GM19351 (cell line): ENCODE results near the gene GABRR3.
A peak's percentile ranks its signal among the peaks of the same experiment; 100 is the strongest.

ENCODE experiments used
- ATAC-seq: cut with Tn5 transposase; IDR thresholded peaks from one replicate; pipeline ENCODE4 v1.9.1; 2021; ENCODE audit warnings: mild to moderate bottlenecking, moderate library complexity; ENCODE audit not compliant: unreplicated experiment

The GABRR3 gene

DNA sequence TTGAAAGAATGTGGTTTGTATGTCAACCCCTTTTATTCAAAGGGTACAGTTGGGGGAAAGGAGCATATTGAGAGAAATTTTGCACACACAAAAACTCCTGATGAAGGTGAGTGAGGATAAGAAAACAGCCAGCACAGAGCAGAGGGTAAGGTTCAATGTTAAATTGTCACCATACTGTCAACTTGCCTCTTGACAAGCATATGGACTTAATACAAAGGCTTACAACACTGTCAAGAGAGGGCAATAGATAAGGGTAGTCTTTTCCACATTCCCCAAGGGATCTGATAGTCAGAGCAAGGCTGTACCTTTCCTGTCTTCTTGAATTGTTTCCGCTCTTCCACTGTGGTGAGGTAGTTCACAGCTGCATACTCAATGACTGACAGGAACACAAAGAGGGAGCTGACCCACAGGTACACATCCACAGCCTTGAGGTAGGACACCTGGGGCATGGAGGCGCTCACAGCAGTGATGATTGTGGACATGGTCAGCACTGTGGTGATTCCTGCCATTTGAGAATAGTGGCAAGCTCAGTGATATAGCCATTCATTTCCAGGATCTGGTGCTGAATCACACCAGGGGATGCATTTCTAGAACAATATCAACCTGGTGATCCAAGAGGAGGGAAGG lies 42.5 kb downstream of the GABRR3 start:
- no peak for ATAC-seq

DNA sequence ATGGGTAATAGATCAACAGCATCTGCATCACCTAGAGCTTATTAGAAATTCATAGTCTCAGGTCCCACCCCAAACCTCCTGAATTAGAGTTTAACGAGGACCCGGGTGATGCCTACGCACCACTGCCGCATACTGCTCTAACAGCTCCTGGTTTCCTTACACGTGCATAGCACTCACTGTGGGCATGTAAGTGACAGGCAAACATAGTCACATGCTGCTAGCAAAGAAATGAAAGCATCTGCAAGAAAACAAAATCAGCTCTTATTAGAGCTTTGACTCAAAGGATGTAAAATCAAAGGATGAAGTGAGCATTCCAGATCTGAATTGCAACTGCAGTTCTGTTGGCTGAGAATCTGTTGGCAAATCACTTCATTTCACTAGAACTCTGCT lies 43.8 kb downstream of the GABRR3 start:
- no peak for ATAC-seq

DNA sequence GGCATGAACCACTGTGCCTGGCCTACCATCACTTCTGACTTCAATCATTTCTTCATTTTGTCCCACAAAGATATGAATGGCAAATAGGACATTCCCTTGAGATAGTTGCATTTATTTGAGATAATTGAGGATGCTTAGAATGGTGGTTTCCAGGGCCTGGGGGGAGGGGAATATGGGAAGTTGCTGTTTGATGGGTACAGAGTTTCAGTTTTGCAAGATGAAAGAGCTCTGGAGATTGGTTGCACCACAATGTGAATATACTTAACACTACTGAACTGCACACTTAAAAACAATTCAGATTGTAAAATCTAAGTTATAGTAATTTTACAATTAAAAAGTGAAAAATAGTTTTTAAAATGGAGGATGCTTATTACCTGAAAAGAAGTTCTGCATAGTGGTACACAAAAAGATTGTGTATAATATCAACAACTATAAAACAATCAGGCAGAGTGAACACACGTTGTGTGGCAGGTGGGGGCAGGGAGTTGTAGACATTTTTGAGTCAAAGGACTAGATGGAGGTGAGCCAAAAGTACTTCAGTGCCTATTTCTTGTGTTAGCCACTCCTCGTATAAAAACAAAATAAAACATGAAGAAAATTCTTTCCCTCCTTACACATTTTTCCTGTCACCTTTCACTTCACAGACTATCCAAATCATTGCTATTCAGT lies 44.4 kb downstream of the GABRR3 start:
- ATAC-seq = no peak

DNA sequence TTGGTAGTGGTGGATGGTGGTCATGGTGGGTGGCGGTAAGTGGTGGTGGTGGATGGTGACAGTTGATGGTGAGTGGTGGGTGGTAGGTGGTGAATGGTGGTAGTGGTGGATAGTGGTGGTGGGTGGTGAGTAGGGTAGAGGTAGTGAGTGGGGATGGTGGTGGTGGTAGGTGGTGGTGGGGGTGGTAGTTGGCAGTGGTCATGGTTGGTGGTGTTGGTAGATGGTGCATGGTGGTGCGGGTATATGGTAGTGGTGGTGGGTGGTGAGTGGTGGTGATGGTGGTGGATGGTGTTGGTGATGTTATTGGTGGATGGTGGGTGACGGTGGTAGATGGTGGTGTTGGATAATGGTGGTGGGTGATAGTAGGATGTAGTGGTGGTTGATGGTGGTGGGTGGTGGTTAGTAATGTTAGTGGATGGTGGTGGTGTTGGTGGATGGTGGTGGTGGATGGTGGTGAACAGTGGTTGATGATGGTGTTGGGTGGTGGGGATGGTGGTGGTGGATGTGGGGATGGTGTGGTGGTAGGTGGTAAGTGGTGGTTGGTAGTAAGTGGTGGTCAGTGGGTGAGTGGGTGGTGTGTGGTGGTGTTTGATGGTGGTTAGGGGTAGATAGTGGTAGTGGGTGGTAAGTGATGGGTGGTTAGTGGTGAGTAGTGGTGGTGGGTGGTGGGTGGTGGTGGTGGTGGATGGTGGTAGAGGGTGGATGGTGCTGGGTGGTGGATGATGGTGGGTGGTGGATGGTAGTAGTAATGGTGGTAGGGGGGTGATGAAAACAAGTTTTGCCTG lies 46.1 kb downstream of the GABRR3 start:
- no peak for ATAC-seq

DNA sequence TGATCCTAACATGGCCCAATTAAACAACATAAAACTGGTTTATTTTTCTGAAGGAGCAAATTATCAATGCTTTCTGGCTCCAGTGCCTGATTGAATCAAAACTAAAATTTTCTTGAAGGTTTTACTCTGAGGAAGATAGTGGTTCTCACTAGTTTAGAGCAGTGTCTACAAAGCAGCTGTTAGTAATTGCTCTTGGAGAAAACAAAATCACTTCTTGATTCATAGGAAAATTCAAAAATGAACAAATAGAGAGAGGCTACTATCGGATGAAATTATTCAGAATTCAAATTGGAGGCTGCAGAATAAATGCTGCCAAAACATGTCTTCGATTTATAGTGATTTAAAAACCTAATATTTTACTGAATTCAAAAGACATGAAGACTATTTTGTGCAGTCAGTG lies 47.8 kb downstream of the GABRR3 start:
- ATAC-seq = no peak

DNA sequence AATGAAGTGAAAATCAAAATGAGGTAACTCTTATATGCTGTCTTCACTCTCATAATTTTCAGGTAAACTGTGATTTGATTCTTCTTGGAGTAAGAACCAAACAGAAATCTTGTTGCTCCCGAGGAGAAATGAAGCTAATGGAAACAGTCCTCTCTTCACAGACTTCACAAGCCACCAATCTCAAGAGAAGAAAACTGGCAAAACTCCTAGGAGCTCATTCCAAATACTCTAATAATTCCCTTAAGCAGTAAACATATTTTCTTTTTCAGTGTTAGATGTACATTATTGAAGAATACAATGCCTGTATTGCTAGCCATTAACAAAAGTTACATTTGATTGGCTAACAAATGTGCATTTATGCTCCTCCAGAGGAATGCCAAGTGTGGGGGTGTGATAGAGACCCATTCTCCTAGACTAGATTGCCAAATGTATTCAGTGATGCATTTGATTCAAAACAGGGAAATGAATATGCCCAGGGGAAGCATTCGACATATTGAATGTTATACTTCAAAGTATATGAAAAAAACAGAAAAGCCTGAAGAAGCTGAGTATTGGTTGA lies 51.1 kb downstream of the GABRR3 start:
- ATAC-seq = no peak

DNA sequence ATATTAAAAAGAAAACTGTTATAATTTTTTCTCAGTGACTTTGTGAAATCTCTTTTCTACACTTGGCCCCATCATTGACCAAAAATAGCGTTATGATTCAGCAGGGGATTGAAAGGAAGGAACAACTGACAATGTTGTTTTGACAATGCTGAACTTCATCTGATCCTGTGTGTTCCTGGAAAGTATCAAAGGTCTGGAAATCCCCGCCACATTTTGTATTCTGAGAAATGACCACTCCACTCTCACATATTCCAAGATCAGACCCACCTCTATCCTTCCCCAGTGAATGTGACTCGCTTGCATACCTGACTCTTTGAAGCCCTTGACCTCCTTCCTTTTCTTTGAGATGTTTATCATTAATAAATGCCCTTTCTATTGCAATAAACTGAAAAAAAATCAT lies 53.2 kb downstream of the GABRR3 start:
- ATAC-seq = peak; percentile 65

DNA sequence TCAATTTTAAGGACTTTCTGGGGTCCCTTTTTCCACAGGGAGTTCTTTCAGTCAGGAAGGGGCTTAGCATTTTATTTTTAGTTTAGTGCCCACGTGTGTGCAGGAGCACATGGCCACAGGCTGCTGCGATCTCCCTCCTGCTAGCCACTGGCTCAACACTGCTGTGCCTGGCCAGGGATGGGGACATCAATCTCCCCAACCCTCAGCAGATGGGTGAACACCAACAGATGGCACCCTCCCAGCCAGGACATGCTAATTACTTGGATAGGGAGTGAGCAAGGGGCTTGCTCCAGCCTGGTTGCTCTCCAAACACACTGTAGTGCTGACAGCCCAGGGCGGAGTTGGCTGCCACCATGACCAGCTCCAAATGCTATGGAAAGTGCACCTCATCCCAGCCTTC lies 55.5 kb downstream of the GABRR3 start:
- no peak for ATAC-seq

DNA sequence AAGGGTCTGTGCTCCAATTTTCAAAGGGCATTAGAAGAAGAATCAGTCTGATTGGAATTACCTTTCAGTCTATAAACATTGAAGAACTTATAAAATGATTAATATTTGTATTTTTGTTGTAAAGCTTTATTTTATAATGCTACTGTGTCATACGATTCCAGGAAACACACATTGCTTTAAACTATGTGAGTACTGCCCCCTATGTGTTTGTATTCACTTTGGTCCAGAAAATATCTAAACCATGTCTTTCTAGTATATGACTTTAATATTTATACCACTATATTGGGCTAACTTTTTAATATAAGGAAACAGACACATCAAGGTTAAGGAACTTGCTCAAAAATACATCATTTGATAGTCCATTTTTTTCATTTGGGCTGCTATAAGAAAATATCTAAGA lies 59.6 kb downstream of the GABRR3 start:
- ATAC-seq = no peak

DNA sequence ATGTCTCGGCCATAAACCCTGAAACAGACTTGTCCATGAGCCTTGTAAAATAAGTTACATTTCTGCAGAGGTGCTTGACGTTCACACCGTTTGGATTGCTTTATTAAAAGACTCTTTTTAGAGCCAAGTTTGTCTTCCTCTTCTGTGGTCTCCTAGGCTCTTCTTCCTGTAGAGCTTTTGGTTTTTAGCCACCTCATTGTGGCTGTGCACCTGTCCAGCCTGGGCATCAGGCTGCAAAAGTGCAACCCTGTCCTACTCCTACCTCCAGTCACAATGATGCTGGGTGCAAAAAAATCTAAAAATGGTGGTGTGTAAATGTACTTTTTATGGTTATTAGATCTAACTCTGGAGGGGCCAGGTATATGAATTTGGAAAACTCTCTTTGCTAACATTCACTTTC lies 60.1 kb downstream of the GABRR3 start:
- ATAC-seq = no peak

DNA sequence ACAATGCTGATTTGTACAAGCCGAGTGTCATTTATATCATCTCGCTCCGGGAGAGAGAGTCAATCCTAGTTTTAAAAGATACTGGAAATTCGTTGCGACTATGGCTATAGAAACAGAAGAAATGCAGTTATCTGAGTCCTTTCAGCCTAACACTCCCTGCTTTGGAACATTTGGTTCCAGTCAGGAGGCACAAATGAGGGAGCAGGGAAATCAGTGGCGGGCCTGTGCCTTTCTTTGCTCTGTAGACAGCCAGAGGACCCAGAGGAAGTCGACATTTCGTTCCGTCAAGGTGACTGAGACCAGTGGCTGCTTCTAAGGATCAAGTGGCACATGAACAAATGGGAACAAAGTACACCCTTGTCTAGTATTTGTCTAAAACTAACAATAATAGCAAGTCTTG lies 62.1 kb downstream of the GABRR3 start:
- no peak for ATAC-seq

DNA sequence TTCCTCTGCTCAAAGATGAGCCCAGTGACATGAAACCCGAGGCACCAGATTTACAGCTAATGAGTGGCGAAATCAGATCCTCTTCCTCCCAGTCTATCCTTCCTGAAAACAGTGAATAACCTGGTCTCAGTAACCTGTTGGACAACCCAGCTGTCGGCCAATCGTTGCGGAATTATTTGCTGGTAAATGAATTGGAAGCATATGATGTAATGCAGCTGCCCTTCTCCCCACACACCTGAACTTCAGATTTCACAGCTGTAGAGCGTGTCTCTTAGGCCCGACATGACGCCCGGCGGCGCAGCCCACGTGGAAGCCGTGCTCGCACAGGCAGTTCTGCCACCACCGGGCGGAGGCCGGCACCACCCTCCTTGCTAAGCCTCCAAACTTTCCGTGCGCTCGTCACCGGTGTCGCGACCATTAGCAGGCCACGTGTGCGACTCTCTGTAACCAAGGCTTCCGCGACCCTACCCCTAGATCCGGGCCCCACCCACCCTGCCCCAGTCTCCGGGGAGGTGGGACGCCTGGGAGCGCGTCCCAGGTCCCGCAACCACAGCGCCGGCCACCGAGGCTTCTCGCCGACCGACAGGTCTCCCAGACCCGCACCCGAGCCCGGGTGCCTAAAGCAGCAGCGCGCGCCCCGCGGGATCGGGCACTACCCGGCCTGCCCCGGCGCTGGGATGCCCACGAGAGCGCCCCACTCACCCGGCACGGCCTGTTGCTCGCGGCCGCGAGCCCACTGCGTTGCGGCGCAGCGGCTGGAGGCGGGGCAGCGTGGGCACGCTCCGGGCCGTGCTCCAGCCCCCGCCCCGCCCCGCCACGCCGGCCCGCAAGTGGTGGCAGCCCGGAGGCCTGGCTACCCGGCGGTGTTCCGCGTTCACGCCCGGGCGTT lies 63.2 kb downstream of the GABRR3 start, which contains the start of gene RIOX2:
TSS of gene RIOX2 (minus strand) at position 753 of the 889 bp plus-strand sequence. CDS start 4,838 bp downstream, outside the sequence.
- peak; percentile 83 for ATAC-seq

DNA sequence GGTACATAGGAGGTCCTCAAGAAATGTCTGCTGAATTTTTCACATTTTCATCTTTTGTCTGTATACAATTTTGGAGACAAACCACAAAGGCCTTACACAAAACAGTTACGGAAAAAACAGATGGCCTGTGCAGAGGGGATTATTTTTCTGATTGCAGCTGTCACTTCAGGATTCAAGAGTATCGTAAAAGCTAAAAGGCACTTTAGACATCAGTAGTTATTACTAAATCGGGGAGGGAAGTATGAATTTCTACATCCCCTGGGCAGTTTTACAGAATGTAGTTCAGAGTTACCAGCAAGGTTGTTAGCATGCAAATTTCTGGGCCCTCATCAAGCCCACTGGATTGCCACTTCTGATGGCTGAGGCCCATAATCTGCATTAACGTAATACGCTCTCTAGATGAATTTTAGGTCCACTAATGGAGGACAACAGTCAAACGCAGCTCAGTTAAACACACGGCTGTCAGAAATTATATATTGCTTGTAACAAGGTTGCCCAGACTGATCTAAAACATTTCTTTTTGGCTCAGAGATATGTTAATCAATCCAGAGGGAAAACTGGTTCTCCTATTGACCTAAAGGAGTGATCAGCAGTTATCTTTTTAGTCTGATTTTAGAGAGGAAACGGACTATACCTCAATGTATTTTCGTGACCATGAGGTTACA lies 64.0 kb downstream of the GABRR3 start:
- ATAC-seq = peak; percentile 9

DNA sequence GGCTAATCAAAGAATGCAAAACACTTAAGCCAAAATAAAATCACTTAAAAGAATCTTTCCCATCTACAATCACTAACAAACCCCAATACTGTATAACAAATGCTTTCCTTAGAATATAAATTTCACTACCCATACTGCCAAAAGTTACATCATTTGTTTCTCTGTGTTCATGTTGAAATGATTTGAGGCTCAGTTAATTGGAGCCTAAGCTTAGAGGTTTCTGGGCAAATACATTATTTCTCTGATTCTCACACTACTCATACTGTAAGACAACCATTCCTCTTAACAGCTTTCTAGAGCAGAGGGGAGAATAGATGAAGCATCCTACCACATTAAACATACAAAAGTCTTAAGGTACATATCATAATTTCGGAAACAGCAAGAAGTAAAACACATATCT lies 65.0 kb downstream of the GABRR3 start:
- ATAC-seq = no peak

DNA sequence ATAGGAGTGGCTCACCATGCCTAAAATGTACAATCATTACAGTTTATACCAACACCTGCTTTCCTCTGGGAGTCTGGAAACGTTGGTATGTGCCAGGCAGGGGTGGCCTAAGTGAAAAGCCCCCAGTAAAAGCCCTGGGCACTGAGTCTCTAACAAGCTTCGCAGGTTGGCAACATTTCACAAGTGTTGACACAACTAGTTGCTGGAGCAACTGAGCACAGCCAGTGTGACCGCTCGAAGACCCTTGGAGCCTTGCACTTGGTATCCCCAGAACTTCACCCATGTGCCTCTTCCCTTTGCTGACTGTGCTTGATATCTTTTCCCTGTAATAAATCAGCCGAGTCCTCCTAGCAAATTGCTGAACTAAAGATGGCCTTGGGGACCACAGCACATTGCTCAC lies 65.6 kb downstream of the GABRR3 start:
- ATAC-seq = no peak

DNA sequence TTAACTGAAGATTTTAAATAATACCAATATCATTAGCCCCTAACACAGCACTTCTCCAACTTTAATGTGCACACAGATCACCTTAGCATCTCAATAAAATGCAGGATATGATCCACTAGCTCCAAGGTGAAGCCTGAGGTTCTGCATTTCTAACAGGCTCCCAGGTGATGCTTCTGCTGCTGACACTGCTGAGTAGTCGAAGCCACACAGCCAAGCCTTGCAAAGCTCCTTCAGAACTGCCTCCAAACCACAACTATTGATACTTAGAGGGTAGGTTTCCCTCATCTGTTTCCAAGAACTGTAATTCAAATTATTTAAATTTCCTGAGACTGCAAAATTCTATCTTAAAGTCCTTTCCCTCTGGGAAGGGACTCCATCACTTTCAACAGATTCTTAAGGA lies 66.7 kb downstream of the GABRR3 start:
- ATAC-seq = no peak

DNA sequence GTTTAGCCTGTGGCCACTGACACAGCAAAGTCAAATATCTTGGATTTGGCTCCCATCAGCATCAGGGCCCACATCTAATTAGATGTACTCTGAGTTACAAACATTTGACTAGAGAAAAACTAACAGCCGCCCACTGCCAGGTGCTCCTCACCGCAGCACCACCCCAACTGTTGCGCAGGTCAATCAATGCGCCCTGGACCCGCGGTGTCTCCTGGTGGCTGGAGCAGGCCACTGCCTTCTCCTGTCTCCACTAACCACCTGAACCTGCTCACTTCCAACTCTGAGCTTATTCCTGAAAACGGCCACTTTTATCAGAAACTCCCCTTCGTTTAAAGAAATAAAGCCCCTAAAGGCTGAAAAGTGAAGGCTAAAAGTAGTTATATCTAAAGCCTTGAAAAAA lies 67.1 kb downstream of the GABRR3 start:
- ATAC-seq = no peak

DNA sequence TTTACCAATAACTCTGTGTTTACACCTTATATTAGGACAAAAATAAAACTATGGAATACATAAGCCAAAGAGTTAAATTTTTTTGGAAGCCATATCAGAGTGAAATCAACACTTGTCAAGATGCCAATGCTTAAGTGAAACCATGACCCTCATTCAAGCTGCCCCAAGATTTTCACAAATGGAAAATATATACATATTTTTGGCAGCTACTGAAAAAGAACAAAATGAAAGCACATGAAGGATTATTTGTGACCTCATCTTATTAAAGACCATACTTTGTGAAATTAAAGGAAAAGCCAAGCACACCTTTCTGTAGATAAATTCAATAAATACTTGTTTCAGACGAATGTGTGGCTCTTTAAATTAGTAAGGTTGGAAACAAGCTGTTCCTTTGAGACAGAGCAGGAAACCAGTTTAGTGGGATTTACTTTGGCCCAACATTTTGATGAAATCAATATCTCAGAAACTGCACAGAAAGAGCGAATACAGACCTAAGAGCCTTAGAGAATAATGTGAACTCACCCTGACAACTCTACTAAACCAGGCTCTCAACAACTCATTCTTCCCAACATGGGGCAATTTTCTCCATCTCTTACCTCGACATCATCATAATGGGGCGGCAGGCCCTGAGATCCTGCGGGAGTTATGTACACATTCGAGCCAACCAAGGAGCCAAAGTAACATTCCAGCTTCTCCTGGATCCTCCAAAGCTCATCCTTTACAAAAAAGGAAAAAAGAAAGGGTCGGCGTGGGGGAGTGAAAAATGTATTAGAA lies 73.9 kb downstream of the GABRR3 start:
- no peak for ATAC-seq

DNA sequence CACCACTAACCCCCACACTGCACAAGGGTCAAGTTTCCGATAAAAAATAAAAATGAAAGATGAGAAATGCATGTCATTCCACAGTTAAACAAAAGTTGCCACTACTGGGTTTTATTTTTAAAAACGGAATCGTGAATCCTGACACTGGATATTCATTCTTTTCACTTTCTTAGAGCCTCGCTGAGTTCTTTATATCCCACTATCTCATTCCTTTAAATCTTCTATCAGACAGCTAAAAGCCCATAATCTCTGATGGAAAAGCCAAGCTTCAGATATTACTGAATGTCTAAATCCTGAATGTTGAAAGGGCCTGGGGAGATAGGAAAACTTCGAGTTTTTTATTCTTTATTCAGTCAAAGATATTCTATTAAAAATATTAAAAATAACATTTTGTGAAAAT lies 74.6 kb downstream of the GABRR3 start:
- ATAC-seq = no peak
